Left hindlimb (tissue), 1 donor: ENCODE data around the gene RNF144A.
A peak's percentile ranks its signal among the peaks of the same experiment; 100 is the strongest.

Experiments
- DNase-seq: peaks from one replicate; pipeline ENCODE4 v3.0.0-alpha.2; 2018

Gene RNF144A

DNA sequence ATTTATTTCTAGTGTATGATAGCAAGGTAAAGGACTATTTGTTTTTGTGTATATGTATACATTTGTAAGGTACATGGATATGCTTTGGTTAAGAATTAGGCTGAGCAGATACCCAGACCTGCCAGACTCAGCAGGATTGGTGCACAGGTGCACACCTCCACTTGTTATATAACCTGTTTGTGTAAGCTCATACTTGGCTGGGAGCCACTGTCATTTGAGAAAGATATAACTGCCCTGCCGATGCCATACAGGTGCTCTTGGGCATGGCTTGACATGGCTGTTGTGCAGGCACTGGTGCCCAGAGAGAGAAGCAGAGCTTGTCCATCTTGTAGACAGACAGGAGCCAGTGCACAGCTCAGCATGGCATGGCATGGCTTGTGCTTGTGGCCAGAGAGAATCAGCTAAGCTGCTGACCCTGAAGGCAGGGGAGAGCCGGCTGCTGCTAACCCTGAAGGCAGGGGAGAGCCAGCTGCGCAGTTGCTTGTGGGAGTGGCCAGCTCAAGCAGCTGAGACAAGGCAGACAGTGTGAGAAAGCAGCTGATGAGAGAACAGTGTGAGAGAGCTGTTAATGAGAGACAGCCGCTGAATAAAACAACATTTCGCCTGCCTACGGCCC, 136.5 kb downstream of the RNF144A start:
- DNase-seq = peak; percentile 50

DNA sequence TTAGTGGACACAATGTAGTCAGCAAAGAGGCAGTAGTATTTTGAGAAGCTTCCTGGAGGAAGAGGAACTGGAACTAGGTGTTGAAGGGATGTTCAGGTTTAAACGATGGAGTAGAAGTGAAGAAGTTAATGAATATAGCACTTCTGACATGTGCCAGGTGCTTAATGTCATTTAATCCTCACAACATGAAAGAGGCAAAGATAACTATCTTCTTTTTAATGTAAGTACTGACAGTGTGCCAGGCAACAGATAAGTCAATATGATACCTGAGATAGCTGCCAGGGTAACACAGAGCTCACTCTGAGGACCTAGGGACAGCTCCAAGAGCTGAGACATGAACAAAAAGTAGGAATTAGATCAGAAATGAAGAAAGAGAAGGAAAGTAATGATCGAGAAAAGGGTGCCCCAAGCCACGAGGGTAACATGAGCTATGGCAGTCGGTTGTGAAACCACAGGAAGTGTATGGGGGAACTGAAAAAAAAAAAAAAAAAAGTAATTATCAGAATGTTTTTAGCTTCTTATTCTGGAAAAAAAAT, 140.7 kb downstream of the RNF144A start:
- DNase-seq = no peak

DNA sequence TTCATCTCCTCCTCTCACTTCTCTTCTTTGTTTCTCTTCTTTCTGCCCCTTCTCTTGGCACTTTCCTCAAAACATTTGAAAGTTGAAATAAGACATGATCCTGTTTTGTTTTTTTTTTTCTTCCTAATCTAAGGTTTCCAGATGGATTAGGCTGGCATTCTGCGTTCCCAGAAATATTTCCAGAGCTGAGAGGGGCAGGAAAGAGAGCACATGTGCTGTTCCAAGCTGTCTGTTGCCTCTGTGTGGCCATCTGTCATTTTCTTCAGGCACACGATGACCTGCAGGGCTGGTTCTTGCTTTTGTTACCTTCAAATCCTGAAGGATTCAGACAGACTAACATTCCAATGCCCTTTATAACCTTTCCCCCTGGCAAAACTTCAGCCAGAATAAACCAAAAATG, 142.9 kb downstream of the RNF144A start:
- no peak for DNase-seq

DNA sequence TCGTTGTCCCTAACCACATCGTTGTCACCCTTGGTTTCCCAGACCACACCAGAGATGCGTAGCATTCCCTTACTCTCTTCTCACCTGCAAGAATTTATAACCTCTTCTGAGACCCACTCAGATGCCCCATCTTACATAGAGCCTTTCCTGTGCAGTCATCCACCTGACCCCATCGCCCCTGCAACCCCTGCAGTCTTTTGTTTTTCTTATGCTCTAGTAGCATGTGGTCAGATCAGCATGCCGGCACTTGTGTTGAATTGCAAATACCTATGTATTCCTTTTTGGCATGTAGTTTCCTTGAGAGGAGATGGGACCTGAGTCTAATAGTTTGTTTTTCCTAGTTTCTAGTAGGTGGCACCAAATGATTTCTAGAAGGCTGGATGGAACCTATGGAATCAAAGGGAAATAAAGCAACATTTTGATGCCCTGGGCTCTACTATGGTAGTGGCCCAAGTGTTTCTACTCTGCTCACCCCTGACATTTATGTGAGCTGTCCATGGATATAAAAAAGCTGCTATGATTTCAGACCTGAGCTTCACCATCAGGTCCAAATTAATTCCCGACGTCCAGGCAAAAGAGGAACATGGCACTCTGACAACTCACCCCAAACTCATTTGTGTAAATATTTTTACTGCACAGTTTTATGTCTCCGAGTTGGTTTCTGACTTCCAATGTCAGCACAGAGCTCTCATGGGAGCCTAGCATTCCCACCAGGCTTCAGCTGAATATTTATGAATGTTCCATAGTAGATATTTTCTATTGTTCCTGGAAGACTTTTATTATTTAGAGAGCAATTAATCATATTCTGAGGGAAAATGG, 143.6 kb downstream of the RNF144A start:
- DNase-seq = no peak

DNA sequence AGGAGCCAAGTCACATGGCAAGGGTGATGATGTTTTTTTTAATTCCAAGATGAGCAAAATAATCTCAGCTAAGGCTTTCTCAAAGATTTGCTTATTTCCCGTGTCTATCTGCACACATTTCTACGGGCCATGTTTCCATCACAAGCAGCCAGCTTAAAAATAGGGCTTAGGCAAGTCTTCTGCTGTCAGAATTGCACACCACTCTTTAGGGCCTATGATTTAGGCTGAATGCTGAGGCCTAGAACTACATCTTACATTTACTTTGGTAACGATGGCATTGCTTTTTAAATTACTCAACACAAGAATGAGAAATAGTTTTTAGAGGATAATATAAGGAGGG, 144.2 kb downstream of the RNF144A start:
- no peak for DNase-seq

DNA sequence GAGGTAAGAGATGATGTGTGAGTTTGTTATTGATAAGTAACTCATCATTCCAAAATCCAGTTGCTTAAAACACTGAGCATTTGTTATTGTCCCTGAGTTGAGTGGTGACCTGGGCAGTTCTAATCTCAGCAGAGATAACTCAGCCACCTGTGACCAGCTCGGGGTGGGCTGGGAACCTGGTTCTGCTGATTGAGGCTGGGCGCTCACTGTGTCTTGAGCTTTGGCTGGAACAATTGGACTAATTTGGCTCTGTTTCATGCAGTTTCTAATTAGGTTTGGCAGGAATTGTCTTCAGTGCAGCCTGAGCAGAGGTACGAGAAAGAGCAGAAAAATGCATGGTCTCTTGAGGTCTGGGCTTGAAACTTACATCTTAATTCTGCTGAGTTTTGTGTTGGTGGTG, 144.7 kb downstream of the RNF144A start:
- no peak for DNase-seq

DNA sequence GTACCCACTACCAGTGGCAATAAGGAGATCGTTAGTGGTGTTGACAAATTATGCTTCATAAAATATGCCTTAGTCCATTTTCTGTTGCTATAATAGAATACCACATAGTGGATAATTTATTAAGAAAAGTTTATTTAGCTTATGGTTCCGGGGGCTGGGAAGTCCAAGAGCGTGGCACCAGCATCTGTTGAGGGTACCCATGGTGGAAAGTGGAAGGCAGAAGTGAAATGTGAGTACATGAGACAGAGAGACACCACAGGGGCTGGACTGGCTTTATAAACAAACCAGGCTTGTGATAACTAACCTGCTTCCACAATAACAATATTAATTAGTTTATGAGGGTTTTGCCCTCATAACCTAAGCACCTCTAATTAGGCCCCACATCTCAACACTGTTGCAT, 146.6 kb downstream of the RNF144A start:
- no peak for DNase-seq

DNA sequence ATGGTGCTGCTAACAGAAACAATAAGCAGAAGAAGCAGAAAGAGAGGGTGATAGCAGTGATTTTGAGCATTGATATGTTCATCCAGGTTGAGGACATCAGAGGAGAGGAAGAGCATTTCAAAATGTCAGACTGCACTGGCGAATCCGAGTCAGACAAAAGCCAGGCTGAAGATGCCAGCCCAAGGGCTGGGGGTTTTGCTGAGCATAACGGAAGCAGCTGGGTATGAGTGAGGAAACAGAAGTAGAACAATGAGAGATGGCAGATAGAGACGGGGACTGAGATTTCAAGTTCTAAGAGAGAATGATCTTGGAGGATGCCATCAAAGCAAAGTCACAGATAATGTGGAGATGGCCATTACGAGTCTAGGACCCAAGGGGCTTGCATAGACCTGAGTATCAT, 151.2 kb downstream of the RNF144A start:
- DNase-seq = no peak

DNA sequence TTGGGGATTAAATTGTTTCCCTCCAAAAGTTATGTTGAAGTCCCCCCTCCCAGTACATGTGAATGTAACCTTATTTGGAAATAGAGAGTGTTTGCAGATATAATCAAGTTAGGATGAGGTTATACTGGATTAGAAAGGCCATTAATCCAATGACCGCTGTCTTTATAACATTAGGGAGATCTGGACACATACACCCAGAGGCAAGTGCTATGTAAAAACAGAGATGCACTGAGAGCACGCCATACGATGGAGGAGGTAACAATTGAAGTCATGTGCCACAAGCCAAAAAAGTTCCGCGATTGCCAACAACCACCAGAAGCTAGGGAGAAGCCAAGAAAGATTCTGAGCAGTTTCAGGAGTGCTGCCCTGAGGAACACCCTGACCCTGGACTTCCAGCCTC, 153.3 kb downstream of the RNF144A start:
- no peak for DNase-seq

DNA sequence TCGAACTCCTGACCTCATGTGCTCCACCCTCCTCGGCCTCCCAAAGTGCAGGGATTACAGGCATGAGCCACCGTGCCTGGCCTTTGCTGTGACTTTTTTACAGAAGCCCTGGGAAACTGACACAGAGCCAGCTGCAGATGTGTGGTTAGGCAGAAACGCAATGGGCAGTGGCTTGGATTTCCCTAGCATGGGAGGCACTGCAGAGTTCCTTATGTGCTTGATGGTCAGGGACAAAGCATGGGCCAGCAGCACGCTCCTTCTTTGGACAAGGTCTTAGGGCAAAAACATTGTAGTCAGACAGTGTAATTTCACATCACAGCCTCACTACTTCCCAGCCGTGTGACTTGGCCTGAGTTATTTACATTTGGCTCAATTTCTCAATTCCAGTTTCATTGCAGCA, 153.9 kb downstream of the RNF144A start:
- no peak for DNase-seq

DNA sequence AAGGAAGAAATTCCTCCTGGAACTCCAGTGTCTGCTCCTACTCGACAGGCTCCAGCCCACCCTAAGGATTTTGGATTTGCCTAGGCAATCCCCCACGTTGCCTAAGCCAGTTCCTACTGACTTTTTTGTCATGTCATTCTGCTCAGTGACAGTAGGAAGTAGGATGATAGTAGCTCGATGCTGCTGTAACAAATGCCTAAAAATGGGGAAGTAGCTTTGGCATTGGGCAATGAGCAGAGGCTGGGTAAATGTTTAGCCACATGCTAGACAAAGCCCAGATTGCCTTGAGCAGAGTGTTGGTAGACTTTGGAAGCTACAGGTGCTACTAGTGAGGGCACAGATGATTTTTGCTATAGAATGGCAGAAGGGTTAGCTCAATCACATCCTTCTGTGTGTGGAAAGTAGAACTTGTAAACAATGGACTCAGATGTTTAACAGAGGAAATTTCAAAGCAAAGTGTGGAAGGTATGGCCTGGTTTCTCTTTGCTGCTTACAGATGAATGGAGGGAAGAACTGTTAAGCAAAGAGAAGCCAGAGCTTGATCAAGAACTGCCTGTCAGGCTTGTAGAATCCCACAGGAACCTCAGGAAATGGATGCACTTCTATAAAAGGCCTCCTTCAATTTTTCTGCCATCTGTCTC, 154.8 kb downstream of the RNF144A start:
- DNase-seq = no peak

DNA sequence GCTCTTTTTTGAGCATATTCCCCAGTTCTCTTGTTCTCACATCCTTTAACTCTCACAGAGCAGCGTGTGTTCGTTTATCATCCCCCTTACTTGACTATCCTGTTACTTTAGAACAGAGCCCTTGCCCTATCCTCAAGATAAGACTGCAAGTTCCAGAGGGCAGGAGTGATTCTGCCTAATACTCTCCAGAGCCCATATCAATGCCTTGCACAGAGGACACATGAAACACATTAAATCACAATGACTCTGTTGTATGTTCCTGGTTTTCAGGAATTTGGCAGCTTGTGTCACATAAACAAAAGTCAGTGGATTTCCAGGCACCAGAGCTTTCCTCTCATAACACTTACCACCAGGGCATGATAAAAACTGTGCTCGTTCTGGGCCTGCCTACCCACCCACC, 156.7 kb downstream of the RNF144A start:
- no peak for DNase-seq

DNA sequence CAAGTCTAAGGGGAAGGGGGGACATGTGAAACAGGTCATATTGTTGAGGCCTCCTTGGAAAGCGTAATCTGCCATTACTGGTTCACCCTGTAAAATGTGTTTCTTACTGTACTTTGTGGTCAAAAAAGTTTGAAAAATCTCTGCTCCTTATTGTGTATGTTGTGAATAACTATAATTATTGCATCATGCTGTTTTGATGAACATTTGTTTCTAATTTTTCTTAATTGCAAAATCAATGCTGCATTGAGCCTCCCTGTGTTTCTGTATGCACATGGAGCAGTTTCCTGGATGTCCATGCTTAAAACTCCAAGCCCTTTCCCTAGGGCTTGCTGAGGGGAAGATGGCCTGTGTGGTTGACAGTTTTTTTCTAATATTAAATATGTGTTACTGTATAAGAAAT, 158.6 kb downstream of the RNF144A start:
- no peak for DNase-seq

DNA sequence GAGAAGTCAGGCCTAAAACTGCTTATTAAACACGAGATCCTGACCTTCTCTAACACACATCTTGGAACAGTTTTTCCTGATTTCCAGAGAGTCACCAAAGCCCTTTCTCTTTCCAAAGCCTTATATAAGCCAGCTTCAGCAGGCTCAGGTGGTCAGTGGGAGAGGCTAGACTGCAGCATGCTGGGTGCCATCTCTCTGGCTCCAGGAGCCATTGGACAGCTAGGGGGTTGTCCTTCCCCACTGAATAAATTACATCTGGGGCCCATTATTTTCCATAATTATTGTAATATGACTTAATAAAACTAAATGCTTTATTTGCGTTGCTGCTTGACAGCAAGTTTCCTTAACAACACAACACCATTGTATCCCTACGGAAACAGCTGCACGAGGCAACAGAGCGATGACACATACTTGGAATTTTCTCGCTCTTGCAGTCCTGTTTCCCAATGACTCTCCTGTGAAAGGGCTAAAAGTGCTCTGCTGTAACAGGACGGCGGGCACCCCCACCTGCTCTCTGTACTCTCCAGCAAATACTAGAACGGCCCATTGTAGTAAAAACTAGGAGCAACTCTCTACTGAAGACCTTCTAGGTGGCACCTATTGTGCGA, 160.6 kb downstream of the RNF144A start:
- DNase-seq = no peak

DNA sequence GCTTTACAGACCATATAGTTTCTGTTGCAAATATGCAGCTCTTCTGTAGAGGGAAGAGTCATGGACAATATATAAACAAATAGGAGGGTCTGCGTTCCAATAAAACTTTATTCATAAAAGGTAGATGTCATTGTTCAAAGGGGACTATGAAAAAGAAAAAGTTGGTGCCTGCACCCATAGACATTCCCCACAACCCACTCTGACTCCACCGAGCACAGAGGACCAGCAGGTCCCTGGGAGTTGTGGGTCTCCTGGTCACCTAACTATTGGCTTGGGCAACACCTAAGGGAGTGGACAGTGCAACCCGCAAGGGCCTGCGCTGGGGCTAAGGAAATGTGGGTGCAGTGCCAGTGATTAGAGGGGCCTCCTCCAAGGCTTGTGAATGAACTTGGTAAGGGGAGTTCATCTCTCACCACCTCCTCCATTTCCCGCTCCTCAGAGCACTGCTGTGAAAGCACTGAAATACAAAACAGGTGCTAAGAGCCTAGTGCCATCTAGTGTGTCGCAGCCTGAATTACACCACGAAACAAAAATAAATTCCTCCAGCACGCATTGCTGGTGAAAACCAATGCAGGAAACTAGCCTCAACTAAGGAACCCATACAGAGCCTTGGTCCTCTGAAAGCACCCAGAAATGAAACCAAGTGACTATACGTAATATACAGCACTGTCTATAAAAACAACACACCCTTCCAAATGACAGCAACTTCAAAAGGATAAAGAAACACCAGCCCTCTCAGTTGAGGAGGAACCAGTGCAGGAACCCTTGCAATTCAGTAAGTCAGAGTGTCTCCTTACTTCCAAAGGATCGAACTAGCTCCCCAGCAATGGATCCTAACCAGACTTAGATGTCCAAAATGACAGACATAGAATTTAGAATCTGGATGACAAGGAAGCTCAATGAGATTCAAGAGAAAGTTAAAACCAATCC, 166.6 kb downstream of the RNF144A start:
- no peak for DNase-seq

DNA sequence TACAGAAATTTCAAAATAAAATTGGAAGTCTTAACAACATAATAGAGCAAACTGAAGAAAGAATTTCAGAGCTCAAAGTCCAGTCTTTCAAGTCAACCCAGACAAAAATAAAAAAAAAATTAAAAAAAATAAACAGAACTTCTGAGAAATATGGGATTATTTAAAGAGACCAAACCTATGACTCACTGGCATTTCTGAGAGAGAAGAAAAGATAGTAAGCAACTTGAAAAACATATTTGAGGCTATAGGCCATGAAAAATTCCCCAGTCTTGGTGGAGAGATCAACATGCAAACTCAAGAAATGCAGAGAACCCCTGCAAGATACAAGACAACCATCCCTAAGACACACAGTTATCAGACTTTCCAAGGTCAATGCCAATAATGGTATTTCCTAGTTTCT, 167.4 kb downstream of the RNF144A start:
- no peak for DNase-seq

DNA sequence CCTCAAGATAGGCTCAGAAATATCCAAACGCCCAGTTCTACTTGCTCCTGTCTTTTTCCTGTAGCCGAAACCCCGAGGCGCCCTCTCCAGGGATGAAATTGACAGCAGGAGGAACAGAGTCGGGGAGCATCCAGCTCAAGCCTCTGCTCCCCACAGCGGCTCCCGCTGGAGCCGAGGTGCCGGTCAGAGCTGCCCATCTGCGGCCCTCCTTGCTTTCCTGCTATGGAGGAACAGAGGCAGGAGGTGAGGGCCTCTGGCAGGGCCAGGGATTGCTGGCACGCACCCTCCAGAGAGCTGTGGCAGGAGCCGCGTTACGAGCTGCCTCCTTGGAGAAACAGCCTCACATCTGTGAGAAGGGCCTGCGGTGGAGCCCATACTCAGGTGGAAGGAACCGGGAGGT, 172.1 kb downstream of the RNF144A start:
- DNase-seq = no peak

DNA sequence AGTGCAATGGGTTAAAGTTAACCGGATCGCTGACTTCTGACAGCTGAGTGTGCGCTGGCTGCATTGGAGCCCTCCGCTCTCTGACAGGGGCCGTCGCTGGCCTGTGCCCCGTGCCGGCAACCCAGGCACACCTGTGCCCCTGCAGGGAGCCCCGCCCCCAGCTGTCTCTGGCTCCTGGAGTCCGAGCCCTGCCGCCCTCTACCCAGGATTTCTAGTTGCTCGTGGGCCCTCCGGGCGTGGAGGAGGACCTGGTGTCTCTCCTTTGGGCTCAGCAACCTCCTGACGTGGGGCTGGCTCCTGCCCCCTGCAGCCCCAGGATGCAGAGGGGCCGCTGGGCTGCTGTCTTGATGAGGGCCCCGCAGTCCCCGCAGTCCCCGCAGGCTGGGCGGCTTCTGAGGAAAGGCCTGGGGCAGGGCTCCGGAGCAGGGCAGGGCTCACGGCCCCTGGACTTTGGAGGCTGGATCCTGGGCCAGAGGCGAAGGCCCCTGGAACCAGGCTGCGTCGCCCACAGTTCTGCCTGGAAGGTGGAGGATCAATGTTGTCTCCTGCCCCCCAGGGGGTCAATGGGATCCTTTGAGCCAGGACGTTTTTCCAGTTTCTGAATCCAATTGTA, 172.8 kb downstream of the RNF144A start:
- no peak for DNase-seq

DNA sequence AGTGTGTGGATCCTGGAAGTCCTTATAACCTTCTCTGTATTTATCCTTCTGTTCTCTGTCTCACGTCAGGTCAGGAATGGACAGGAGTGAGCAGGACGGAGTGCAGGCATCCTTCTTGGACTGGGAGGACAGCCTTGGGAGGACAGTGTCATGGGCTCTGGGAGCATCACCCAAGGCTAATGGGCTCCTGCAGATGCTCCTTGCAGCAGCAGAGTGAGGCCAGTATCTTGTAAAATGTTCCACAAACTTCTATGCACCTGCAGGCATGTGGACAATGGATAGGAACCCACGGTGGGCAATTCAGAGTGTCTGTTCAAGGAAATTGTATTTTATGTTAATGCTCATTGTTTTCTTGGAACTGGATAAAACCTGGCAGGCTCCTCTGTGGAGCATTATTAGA, 176.2 kb downstream of the RNF144A start:
- no peak for DNase-seq
